ENCODE results near the gene DNASE2.

Gene DNASE2

GRCh38 chr19:12833418-12833737 is 47.9 kb downstream of the DNASE2 start:
- DNase-seq: no peak

GRCh38 chr19:12828494-12828893 is 52.8 kb downstream of the DNASE2 start:
- peak; percentile 23 for DNase-seq

GRCh38 chr19:12825254-12826131 is 55.8 kb downstream of the DNASE2 start:
- peak; percentile 36 for DNase-seq
